K562 (cell line): Measurements from ENCODE around the gene GDF7. TPM values are rescaled to one million over a fixed set of nuclear protein-coding genes. Genes with fewer than 3 reads are reported as not detected.

Experiments used
- BCL6 ChIP-seq: fragments of 250-450 bp; sonication (Bioruptor Pico); IDR thresholded peaks from 2 replicates; pipeline ENCODE4 v1.4.0; 2020
- BCOR ChIP-seq: fragments of 450-650 bp; IDR thresholded peaks from 2 replicates; pipeline ENCODE4 v1.6.1; 2016
- CBX1 ChIP-seq: sonication (generic); IDR thresholded peaks from 2 replicates; pipeline ENCODE4 v1.6.1; 2016; ENCODE audit warnings: antibody characterized with exemption, low read depth, mild to moderate bottlenecking
- CC2D1A ChIP-seq: fragments of 450-650 bp; IDR thresholded peaks from 2 replicates; pipeline ENCODE4 v1.6.1; 2017; ENCODE audit warnings: mild to moderate bottlenecking
- CHD1 ChIP-seq: fragments of 200-600 bp; sonication (generic); IDR thresholded peaks from one replicate; pipeline ENCODE4 v1.6.1; 2012; ENCODE audit warnings: mild to moderate bottlenecking, moderate library complexity, low read length, inconsistent platforms
- ELF1 ChIP-seq: fragments of 200-800 bp; sonication (Bioruptor generic); IDR thresholded peaks from 2 replicates; pipeline ENCODE4 v1.6.1; 2016; ENCODE audit warnings: missing genetic modification characterization, missing compliant biosample characterization
- KDM1A ChIP-seq, 2 experiments: fragments of 450-650 bp; IDR thresholded peaks; 2 replicates each; pipeline ENCODE4 v1.6.1; 2016; ENCODE audit warnings: mild to moderate bottlenecking in 2 of 2
- KLF16 ChIP-seq: IDR thresholded peaks from 2 replicates; pipeline ENCODE4 v1.6.1; 2016; ENCODE audit warnings: antibody characterized with exemption
- MEF2D ChIP-seq: conservative IDR thresholded peaks from 2 replicates; pipeline ENCODE4 v1.6.1; 2016; ENCODE audit warnings: low read depth, missing genetic modification characterization, missing compliant biosample characterization
- MXD1 ChIP-seq: fragments of 250-450 bp; sonication (Bioruptor Pico); IDR thresholded peaks from 2 replicates; pipeline ENCODE4 v1.8.0; 2021; ENCODE audit warnings: borderline replicate concordance, mild to moderate bottlenecking, moderate library complexity; ENCODE audit not compliant: poor library complexity, severe bottlenecking
- NEUROD1 ChIP-seq: fragments of 150-350 bp; IDR thresholded peaks from 2 replicates; pipeline ENCODE4 v1.6.1; 2014; ENCODE audit warnings: borderline replicate concordance, low read length, low read depth; ENCODE audit not compliant: partially characterized antibody
- RB1 ChIP-seq: fragments of 450-650 bp; IDR thresholded peaks from 2 replicates; pipeline ENCODE4 v1.6.1; 2017; ENCODE audit warnings: low read depth, mild to moderate bottlenecking
- REST ChIP-seq, 2 experiments: fragments of 450-650 bp; formaldehyde crosslinking in 1 of 2; IDR thresholded peaks; 2 replicates each; pipeline versions ENCODE4 v1.4.0 to v1.6.1; 2014 to 2020; ENCODE audit warnings: mild to moderate bottlenecking in 2 of 2, borderline replicate concordance in 1 of 2, low read depth in 1 of 2
- SAFB2 ChIP-seq: fragments of 200-400 bp; formaldehyde crosslinking; IDR thresholded peaks from 2 replicates; pipeline ENCODE4 v1.6.1; 2018; ENCODE audit warnings: borderline replicate concordance, low read length, low read depth, moderate library complexity; ENCODE audit not compliant: severe bottlenecking
- SMAD1 ChIP-seq: fragments of 150-350 bp; IDR thresholded peaks from 2 replicates; pipeline ENCODE4 v1.6.1; 2014; ENCODE audit warnings: low read length, low read depth; ENCODE audit not compliant: partially characterized antibody
- SMARCA5 ChIP-seq: fragments of 450-650 bp; IDR thresholded peaks from 2 replicates; pipeline ENCODE4 v1.6.1; 2016
- STAG1 ChIP-seq: sonication (generic); formaldehyde crosslinking; IDR thresholded peaks from 2 replicates; pipeline ENCODE4 v1.5.0; 2020; ENCODE audit warnings: missing genetic modification reagents, borderline replicate concordance
- STAT5A ChIP-seq: IDR thresholded peaks from 2 replicates; pipeline ENCODE4 v1.6.1; 2012; ENCODE audit warnings: low read length, inconsistent platforms, borderline replicate concordance
- TAF7 ChIP-seq: fragments of 450-650 bp; IDR thresholded peaks from 2 replicates; pipeline ENCODE4 v1.6.1; 2016; ENCODE audit warnings: missing genetic modification characterization, missing compliant biosample characterization
- ZEB2 ChIP-seq: fragments of 450-650 bp; IDR thresholded peaks from 2 replicates; pipeline ENCODE4 v1.6.1; 2016
- ZNF140 ChIP-seq: fragments of 250-450 bp; sonication (Bioruptor Pico); IDR thresholded peaks from 2 replicates; pipeline ENCODE4 v1.8.0; 2021; ENCODE audit warnings: moderate library complexity, mild to moderate bottlenecking, inconsistent platforms
- polyA plus RNA-seq, 8 experiments: library from polyadenylated mRNA; depleted of rRNA in 4 of 8; stranded (reverse) in 5 of 8; unstranded in 3 of 8; fragments of >200 nt; fragmentation: Nextera tagmentation in 2 of 8; fragmentation: Illumina TruSeq in 1 of 8; extraction: Ambion mirVana in 2 of 8; extraction: Trizol in 1 of 8; gene quantifications; 2 replicates each; pipeline versions ENCODE4 v1.2.1 to v1.2.3, GENCODE V29; 2011 to 2014; ENCODE audit warnings: inconsistent platforms in 1 of 8, missing spikeins in 1 of 8
- total RNA-seq, 7 experiments: library from RNA; depleted of rRNA in 6 of 7; stranded (reverse); fragments of >200 nt in 6 of 7; fragmentation: Illumina TruSeq in 2 of 7; extraction: Trizol in 2 of 7; gene quantifications; 2 replicates each; pipeline versions ENCODE4 v1.2.1 to v1.2.3, GENCODE V29; 2011 to 2021; ENCODE audit warnings: low replicate concordance in 1 of 7

GDF7 gene
- total and polyA plus RNA-seq, 9 of the 15 experiments (the other 6 are each of a cell fraction or from before 2014, with no cell fraction given): 0.01 TPM; not detected in 7

GRCh38 chr2:20661421-20662307, 5.3 kb upstream of the GDF7 start (continued):
- TF ChIP-seq MXD1 (CRISPR knock-in tag) (no peak), CBX1 (0 out of 2 replicates have a peak, but pooled peaks have one; percentile 26), ZEB2 (no peak), ZNF140 (CRISPR knock-in tag) (no peak), MEF2D (tag) (no peak), ELF1 (tag) (peak; percentile 30; the same call in 1 of the 2 replicates), SAFB2 (no peak), STAG1 (peak; percentile 75; the same call in 1 of the 2 replicates), KLF16 (0 out of 2 replicates have a peak, but pooled peaks have one; percentile 16), RB1 (peak; percentile 80; the same call in 1 of the 2 replicates), CC2D1A (peak; percentile 58; the same call in 1 of the 2 replicates), REST (IDR thresholded peaks at IDR 0.05; ENCODE audit: borderline replicate concordance) (peak; percentile 80), REST (CRISPR knock-in tag; IDR thresholded peaks at IDR 0.05; ENCODE audit: low read depth) (no peak), CHD1 (no peak), SMAD1 (no peak), TAF7 (no peak), BCL6 (CRISPR knock-in tag) (no peak), KDM1A (IDR thresholded peaks at IDR 0.05) (peak in 1 of 2 experiments; percentile 35; a peak in 1 of 4 replicates), NEUROD1 (no peak), SMARCA5 (no peak), STAT5A (no peak), BCOR (0 out of 2 replicates have a peak, but pooled peaks have one; percentile 47)
